Measurements from ENCODE around the gene STXBP6.

GRCh38 chr14:24851837-24852236, 198.1 kb downstream of the STXBP6 start:
- TF ChIP-seq CTCF (IDR thresholded peaks at IDR 0.05) (no peak), POLR2AphosphoS5 (IDR thresholded peaks at IDR 0.05) (no peak), POLR2A (IDR thresholded peaks at IDR 0.05) (no peak)
